22Rv1 (cell line): Measurements from ENCODE around the gene KCTD3.

Source experiments
- ZFX ChIP-seq: fragments of 450-650 bp; IDR thresholded peaks from 2 replicates; pipeline ENCODE4 v1.6.1; 2017; ENCODE audit warnings: antibody characterized with exemption, borderline replicate concordance
- TF ChIP-seq, protein P1 (sequence below): fragments of 450-650 bp; IDR thresholded peaks from 2 replicates; pipeline ENCODE4 v1.5.1; 2017; ENCODE audit warnings: mild to moderate bottlenecking

DNA sequence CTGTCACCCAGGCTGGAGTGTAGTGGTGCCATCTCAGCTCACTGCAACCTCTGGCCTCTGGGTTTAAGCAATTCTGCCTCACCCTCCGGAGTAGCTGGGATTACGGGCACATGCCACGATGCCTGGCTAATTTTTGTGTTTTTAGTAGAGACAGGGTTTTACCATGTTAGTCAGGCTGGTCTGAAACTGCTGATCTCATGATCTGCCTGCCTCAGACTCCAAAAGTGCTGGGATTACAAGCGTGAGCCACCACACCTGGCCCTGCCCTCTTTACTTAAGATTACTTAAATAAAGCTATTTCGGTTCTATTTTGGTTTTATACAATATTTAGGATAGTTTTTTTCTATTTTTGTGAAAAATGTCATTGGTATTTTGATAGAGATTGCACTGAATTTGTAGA is 15.3 kb upstream of the KCTD3 start:
- TF ChIP-seq, protein P1, sequence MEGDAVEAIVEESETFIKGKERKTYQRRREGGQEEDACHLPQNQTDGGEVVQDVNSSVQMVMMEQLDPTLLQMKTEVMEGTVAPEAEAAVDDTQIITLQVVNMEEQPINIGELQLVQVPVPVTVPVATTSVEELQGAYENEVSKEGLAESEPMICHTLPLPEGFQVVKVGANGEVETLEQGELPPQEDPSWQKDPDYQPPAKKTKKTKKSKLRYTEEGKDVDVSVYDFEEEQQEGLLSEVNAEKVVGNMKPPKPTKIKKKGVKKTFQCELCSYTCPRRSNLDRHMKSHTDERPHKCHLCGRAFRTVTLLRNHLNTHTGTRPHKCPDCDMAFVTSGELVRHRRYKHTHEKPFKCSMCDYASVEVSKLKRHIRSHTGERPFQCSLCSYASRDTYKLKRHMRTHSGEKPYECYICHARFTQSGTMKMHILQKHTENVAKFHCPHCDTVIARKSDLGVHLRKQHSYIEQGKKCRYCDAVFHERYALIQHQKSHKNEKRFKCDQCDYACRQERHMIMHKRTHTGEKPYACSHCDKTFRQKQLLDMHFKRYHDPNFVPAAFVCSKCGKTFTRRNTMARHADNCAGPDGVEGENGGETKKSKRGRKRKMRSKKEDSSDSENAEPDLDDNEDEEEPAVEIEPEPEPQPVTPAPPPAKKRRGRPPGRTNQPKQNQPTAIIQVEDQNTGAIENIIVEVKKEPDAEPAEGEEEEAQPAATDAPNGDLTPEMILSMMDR, result no peak
- TF ChIP-seq ZFX, result no peak
